ENCODE data around the gene RASSF1.

RASSF1 gene

GRCh38 chr3:50342813-50343633 is 2.4 kb upstream of the RASSF1 start:
- no peak for DNase-seq (ENCODE audit: low read depth)

GRCh38 chr3:50341996-50342650 is 1.5 kb upstream of the RASSF1 start:
- no peak for DNase-seq (ENCODE audit: low read depth)

GRCh38 chr3:50341537-50341936 is 901 bp upstream of the RASSF1 start:
- DNase-seq (ENCODE audit: low read depth): no peak

GRCh38 chr3:50340147-50340447 is 539 bp downstream of the RASSF1 start:
- DNase-seq (ENCODE audit: low read depth): no peak

GRCh38 chr3:50339485-50340146 is 1.0 kb downstream of the RASSF1 start:
- DNase-seq (ENCODE audit: low read depth): peak; percentile 45

GRCh38 chr3:50338965-50339364 is 1.7 kb downstream of the RASSF1 start:
- DNase-seq (ENCODE audit: low read depth): no peak

- peak; percentile 100 for DNase-seq (ENCODE audit: low read depth)
These were observed 3.3 kb downstream of the RASSF1 start for GRCh38 chr3:50337175-50337861.

- DNase-seq (ENCODE audit: low read depth): no peak
These were observed 4.0 kb downstream of the RASSF1 start for GRCh38 chr3:50336452-50337174.

GRCh38 chr3:50334339-50335075 is 6.1 kb downstream of the RASSF1 start:
- DNase-seq (ENCODE audit: low read depth): no peak

GRCh38 chr3:50333744-50334328 is 6.8 kb downstream of the RASSF1 start:
- peak; percentile 59 for DNase-seq (ENCODE audit: low read depth)

- DNase-seq (ENCODE audit: low read depth): no peak
These were observed 9.2 kb downstream of the RASSF1 start for GRCh38 chr3:50331364-50331907.

GRCh38 chr3:50330330-50330729 is 10.3 kb downstream of the RASSF1 start:
- DNase-seq (ENCODE audit: low read depth): no peak

- peak; percentile 93 for DNase-seq (ENCODE audit: low read depth)
These were observed 12.5 kb downstream of the RASSF1 start, which contains the start of gene TUSC2 for GRCh38 chr3:50327943-50328691. TSS of gene TUSC2 (minus strand) at chr3:50328223. CDS start at chr3:50328099, 124 bp downstream.

- DNase-seq (ENCODE audit: low read depth): no peak
These were observed 13.5 kb downstream of the RASSF1 start for GRCh38 chr3:50327129-50327528.

- no peak for DNase-seq (ENCODE audit: low read depth)
These were observed 14.5 kb downstream of the RASSF1 start for GRCh38 chr3:50326182-50326541.

GRCh38 chr3:50325497-50326181 is 15.0 kb downstream of the RASSF1 start:
- no peak for DNase-seq (ENCODE audit: low read depth)

GRCh38 chr3:50325113-50325480 is 15.5 kb downstream of the RASSF1 start:
- no peak for DNase-seq (ENCODE audit: low read depth)

GRCh38 chr3:50324351-50325112 is 16.1 kb downstream of the RASSF1 start:
- peak; percentile 43 for DNase-seq (ENCODE audit: low read depth)
